Measurements from ENCODE around the gene RCAN3.

RCAN3 gene

DNA sequence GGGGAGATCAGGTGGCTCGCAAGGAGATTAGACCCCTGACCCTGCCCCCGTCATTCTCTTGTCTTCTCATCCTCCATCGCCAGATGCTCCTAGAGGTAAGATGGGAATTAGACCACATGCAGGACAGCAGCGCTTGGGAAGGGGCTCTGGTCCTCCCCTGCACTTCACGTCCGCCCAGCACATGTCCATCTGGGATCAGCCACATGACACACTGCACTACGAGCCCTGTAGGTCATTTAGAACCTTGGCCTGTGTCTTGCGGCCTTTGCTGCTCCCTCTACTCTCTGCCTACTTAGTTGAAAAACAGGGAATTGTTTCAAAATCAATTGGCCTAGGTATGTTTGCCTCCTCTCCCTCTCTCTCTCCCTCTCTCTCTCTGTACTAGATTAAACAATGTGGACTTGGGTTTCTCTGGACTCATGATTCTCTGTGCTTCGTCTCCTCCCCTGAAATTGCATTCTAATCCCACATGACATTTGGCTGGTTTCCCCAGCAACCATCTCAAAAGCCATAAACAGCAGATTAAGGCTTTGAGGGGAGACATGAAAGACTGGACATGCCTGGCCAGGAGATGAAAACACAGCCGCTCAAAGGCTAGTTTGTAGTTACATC lies 49.4 kb downstream of the RCAN3 start:
- no peak for DNase-seq

DNA sequence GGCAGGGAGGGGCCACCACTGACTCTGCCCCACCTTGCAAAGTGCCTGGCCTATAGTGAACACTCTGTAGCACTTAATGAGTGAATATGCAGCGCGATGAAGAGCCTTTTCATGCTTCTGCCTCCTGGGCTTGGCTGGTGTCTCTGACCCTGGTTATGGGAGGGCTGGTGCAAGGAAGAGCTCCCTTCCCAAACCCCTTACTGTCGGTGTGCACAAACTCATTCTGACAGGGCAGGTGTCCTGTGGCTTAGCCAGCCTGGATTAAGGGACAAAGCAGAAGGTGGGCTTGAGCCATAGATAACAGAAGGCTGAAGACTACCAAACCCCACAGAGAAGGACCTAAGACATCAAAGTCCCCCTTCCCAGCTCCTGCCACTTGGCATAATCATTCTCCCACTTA lies 51.3 kb downstream of the RCAN3 start:
- DNase-seq = no peak

GRCh38 chr1:24554714-24555113 lies 52.1 kb downstream of the RCAN3 start:
- DNase-seq = no peak

GRCh38 chr1:24555591-24556413 lies 53.2 kb downstream of the RCAN3 start, which contains the start of gene NCMAP:
TSS of gene NCMAP (plus strand) at chr1:24556087. CDS start at chr1:24595431, 39,344 bp downstream.
- DNase-seq = peak in 2 of 4 experiments; percentile 22 to 60

- no peak for DNase-seq
Observed at GRCh38 chr1:24556414-24556795, 53.8 kb downstream of the RCAN3 start.

GRCh38 chr1:24557220-24557619 lies 54.6 kb downstream of the RCAN3 start:
- no peak for DNase-seq

- no peak for DNase-seq
Observed at GRCh38 chr1:24557711-24558131, 55.1 kb downstream of the RCAN3 start.

DNA sequence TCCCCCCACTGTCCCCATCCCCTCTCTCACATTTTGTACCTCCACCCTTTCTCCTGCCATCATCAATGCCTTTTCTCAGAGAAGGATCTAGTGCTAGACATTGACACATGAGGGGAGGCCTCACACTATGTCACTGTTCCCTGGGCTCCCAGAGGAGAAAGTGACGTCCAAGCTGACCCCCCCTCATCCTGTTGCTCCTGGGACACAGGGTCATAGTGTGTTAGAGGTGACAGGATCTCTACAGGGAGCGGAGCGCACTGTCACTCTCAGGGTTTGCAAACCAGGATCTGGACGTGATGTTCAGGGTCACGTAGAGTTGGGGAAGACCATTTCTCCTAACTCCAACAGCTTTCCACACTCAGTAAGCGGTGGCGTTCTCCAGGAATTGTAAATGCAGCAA lies 55.8 kb downstream of the RCAN3 start:
- no peak for DNase-seq

DNA sequence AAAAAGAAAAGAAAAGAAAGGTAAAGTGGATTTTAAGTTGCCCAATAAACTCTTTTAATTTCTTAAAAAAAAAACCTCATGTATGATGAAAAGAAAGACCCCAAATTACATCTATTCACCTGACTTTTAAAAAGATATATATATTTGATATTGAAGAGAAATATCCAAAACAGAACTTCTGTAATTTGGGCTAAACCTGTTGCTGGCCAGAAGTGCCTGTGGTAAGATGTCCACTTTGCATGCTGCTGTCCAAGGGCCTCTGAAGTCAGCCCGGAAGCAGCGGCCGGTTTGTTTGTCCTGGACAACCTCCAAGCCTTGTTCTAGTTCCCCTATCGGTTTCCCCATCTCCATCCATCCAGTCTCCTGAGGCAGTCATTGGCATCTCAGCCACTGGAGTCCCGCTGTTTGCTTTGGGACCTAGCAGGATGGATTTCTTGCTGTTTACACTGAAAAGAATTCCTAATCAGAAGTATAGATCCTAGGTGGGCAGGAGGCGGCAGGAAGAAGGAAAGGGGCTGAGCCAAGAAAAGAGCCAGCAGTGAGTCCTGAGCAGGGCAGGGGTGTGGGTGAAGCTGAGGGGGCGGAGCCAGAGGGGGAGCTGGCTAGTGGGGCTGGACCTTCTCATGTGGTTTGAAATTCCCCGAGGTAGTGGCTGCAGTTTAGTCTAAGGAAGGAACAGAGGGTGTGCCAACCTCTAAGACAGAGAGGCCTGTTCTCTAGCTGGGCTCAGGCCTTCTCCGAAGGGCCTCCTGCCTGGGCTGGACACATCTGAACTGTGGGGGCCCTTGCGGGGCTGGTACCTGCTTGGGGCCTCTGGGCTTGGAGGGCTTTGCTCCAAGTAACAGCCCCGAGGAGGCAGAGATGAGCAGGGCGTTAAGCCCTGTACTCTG lies 56.5 kb downstream of the RCAN3 start:
- no peak for DNase-seq

DNA sequence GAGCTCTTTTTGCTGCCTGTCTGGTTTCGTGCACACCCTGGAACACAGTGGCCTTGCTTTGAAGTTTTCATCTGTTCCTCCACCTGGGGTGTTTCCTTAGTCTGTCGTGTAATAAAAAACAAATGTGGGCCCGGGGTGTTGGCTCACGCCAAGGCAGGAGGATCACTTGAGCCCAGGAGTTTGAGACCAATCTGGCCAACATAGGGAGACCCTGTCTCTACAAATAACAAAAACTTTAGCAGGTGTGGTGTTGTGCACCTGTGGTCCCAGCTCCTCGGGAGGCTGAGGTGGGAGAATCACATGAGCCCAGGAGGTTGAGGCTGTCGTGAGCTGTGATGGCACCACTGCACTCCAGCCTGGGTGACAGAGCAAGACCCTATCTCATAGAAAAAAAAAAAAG lies 57.7 kb downstream of the RCAN3 start:
- DNase-seq = no peak

DNA sequence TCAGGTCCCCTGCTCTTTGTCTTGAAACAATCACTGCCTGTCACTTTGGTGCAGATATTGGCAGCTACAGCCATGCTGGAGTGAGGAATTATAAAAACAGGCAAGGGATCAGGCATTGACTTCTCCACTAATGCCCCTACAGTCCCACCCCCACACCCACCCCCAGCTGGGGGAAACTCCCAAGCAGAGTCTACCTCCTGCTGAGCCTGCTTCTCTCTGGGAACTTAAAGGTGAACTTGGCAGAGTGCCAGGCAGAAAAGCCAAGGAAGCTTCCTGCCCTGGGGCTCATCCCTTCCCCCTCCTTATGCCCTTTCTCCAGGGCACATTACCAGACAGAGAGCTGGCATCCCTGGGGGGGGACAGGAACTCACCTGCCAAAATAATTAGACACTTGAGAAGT lies 60.0 kb downstream of the RCAN3 start:
- no peak for DNase-seq

- no peak for DNase-seq
Observed at GRCh38 chr1:24564695-24565094, 62.1 kb downstream of the RCAN3 start.

GRCh38 chr1:24566236-24566867 lies 63.7 kb downstream of the RCAN3 start:
- DNase-seq = no peak

GRCh38 chr1:24567792-24568388 lies 65.3 kb downstream of the RCAN3 start:
- DNase-seq = no peak

DNA sequence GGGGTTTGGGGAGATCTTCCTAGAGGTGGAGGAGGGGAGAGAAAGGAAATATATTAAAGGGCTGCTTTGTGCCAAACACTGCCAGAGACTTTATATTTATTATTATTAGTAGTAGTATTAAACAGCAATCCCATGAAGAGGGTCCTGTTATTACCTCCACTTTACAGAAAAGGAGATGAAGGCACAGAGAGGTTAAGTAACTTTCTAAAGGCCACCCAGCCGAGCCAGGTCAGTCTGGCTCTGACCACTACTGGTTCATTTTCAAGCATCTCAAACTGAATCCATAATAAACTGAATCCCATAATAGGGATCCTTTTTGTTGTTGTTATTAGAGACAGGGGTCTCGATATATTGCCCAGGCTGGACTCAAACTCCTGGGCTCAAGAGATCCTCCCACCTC lies 65.8 kb downstream of the RCAN3 start:
- DNase-seq = no peak

DNA sequence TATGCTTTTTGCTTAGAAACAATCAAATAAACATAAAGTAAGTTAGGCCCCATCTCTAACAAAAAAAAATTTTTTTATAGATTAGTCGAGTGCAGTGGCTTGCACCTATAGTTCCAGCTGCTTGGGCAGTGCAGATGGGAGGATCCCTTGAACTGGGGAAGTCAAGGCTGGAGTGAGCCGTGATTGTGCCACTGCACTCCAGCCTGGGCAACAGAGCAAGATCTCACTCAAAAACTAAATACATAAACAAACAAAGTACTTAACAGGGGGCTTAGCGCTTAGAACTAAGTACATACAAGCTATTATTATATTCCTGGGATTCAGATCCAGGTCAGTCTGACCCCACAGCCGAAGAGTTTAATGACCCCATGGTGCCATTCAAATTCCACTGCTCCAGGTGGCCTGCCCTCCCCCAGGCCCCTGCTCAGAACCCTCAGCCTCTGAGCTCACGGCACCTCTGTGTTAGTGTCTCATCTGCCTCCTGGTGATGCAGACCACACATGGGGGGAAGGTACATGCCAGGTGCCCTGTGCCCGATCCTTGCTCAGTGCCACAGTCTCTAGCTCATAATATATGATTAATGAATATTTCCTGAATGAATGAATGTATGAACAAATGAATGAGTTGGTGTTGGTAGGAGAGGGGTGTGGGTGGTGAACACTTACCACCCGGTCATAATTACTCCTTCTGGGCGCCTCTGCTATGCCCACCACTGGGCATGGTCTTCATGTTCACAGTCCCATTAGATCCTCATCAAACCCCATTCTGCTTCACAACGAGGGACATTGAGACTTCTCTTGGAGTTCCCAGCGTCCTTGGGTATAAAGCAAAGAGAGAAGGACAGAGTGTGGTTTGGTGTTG lies 67.9 kb downstream of the RCAN3 start:
- DNase-seq = no peak

DNA sequence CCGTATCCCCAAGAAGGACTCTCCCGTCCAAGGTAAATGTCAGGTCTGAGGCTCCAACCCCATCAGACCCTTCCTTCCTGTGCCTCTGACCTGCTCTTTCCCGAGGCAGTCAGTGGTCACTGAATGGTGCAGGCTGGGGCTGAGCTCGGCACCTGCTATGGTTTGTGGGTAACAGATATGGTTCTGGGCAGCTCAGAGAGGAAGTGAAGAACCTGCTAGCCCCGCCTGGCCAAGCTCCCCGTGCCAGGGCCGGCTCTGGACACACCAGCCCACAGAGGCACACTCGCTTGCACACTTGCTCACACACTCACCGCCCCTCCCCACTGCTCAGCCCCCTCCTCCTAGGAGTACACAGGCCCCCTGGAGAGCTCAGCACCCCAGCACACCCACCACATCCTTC lies 69.7 kb downstream of the RCAN3 start:
- DNase-seq = no peak

- no peak for DNase-seq
Observed at GRCh38 chr1:24575905-24576587, 73.4 kb downstream of the RCAN3 start.

DNA sequence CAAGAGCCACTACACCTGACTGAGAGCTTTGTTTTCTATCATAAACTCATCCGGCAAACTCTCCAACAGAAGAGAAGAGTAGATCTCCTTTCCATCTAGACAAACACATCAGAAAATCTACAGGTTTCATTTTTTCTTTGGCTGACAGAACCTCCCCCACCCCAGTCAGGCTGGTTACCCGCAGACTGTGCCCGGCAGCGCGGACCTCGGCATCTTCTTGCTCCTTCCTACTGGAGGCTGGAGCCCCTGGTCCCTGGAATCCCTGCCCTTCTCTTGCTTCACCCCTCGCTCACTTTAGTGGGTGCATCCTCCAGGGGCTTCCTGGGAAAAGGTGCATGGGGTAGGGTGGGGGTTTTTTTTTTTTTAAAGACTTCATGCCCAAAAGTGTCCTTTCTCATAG lies 76.2 kb downstream of the RCAN3 start:
- DNase-seq = no peak

GRCh38 chr1:24580756-24581155 lies 78.1 kb downstream of the RCAN3 start:
- DNase-seq = no peak

DNA sequence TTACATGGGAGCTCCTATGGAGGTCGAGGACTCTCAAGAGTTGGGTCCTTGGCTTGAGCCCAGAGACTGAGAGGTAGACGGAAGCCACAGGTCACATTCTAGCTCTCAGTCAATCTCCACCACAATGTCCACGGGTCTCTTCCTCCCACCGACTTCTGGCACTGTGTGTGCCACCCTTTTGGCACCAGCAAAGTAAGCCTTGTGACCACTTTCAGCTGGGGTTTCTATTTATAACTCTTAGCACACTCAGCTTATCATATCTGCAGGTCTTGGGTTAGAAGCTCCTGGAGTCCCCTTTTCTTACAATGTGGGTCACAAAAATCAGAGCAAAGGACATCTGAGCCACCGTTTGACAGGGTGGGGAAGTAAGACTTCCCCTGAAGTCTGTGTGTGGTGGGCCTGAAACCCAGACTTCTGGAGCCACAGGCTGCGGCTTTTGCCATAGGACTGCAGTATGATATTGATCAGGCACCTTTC lies 81.6 kb downstream of the RCAN3 start:
- DNase-seq = no peak

Measured in activated naive CD4-positive, alpha-beta T cell (primary cell).